Measurements from ENCODE around the gene RPSA. TPM values are rescaled to one million over a fixed set of nuclear protein-coding genes. Genes with fewer than 3 reads are reported as not detected.

RPSA gene
- total RNA-seq, 2 donors from 2014 or later: 1,584 to 1,777 TPM

- no peaks in the 10 kb centered on the region for H3K9me3 ChIP-seq (ENCODE audit: control insufficient read depth, low read length)
- H3K4me3 ChIP-seq (ENCODE audit: low read length): no peak overlapping the region
- Mint-ChIP-seq H3K36me3 (ENCODE audit: low read depth) (no peaks in the 10 kb centered on the region), H3K4me3 (no peak overlapping the region), H3K27me3 (ENCODE audit: insufficient read depth) (peaks cover 4% of the 10 kb centered on the region), H3K27ac (no peak overlapping the region), H3K9me3 (no peaks in the 10 kb centered on the region), H3K4me1 (no peaks in the 10 kb centered on the region)
- no peaks in the 10 kb centered on the region for H3K36me3 ChIP-seq (ENCODE audit: control insufficient read depth, insufficient read depth, low read length)
- no peaks in the 10 kb centered on the region for H3K27me3 ChIP-seq (ENCODE audit: control insufficient read depth, insufficient read depth, low read length, poor library complexity, severe bottlenecking)
- DNase-seq: no peak
- no peak overlapping the region for H3K27ac ChIP-seq (ENCODE audit: low read depth, low read length)
- no peak overlapping the region for H3K9ac ChIP-seq (ENCODE audit: extremely low read depth, low read length, poor library complexity, severe bottlenecking)
- TF ChIP-seq, protein P1, sequence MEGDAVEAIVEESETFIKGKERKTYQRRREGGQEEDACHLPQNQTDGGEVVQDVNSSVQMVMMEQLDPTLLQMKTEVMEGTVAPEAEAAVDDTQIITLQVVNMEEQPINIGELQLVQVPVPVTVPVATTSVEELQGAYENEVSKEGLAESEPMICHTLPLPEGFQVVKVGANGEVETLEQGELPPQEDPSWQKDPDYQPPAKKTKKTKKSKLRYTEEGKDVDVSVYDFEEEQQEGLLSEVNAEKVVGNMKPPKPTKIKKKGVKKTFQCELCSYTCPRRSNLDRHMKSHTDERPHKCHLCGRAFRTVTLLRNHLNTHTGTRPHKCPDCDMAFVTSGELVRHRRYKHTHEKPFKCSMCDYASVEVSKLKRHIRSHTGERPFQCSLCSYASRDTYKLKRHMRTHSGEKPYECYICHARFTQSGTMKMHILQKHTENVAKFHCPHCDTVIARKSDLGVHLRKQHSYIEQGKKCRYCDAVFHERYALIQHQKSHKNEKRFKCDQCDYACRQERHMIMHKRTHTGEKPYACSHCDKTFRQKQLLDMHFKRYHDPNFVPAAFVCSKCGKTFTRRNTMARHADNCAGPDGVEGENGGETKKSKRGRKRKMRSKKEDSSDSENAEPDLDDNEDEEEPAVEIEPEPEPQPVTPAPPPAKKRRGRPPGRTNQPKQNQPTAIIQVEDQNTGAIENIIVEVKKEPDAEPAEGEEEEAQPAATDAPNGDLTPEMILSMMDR (conservative IDR thresholded peaks at IDR 0.05): no peak
- 87 to 100% methylated on average over 2 to 5 of the region's 5 CpGs for WGBS, 2 experiments (ENCODE audit: insufficient coverage in 1 of 2, insufficient read length in 1 of 2)
- H3K4me1 ChIP-seq (ENCODE audit: control insufficient read depth, insufficient read depth, low read length): no peaks in the 10 kb centered on the region
Measured at GRCh38 chr3:39434574-39434973, 28.1 kb downstream of the RPSA start.

DNA sequence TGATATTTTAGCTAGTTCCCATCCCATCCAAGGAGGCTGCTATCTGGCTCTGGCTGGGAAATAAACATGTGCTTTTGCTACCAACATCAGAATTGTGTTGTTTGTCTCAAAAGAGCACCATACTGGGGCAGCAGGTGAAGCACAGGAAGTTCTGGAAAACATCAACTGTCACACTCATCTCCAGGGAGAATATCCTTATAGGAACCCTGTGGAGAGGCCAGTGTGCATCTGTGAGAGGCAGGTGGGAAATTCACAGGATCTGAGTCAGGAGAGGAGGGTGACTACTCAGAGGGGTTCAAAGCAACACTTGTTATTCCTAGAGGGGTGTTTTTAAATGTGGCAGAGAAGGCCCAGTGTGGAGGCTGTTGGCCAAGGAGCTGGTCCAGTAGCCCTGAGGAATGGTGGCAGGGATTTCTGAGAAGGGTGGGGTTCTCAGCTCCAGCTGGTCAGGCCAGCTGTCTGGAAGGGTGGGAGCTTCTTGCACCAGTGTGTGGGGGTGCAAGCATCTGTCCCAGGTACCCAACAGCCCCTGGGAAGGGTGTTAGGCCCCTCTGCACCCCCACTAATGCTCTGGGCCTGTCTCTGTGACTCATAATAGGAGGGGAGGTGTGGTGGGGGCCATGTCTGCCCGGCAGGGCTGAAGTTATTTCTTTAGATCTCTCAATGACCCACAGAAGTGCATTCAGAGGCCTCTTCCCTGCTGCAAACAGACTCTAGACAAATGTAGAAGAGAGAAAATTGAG, 28.7 kb downstream of the RPSA start:
- H3K4me1 Mint-ChIP-seq: no peaks in the 10 kb centered on the region
- no peaks in the 10 kb centered on the region for H3K9me3 Mint-ChIP-seq
- no peak overlapping the region for H3K4me3 Mint-ChIP-seq
- H3K27me3 Mint-ChIP-seq (ENCODE audit: insufficient read depth): peaks cover under 1% of the 10 kb centered on the region
- Histone ChIP-seq H3K36me3 (ENCODE audit: control insufficient read depth, insufficient read depth, low read length) (no peaks in the 10 kb centered on the region), H3K27ac (ENCODE audit: low read depth, low read length) (no peak overlapping the region), H3K4me1 (ENCODE audit: control insufficient read depth, insufficient read depth, low read length) (no peaks in the 10 kb centered on the region), H3K4me3 (ENCODE audit: low read length) (no peak overlapping the region), H3K9ac (ENCODE audit: extremely low read depth, low read length, poor library complexity, severe bottlenecking) (no peak overlapping the region), H3K9me3 (ENCODE audit: control insufficient read depth, low read length) (no peaks in the 10 kb centered on the region), H3K27me3 (ENCODE audit: control insufficient read depth, insufficient read depth, low read length, poor library complexity, severe bottlenecking) (no peaks in the 10 kb centered on the region)
- no peak for DNase-seq
- TF ChIP-seq, protein P1 (conservative IDR thresholded peaks at IDR 0.05): no peak
- 93% methylated on average over 1 of the region's 1 CpG; no CpG with 5 or more reads in 1 of the 2 experiments for WGBS, 2 experiments (ENCODE audit: insufficient coverage in 1 of 2, insufficient read length in 1 of 2)
- H3K36me3 Mint-ChIP-seq (ENCODE audit: low read depth): no peaks in the 10 kb centered on the region
- no peak overlapping the region for H3K27ac Mint-ChIP-seq

- TF ChIP-seq, protein P1 (conservative IDR thresholded peaks at IDR 0.05): no peak
- H3K4me1 ChIP-seq (ENCODE audit: control insufficient read depth, insufficient read depth, low read length): no peaks in the 10 kb centered on the region
- no peaks in the 10 kb centered on the region for H3K36me3 Mint-ChIP-seq (ENCODE audit: low read depth)
- 89 to 94% methylated on average over 3 to 4 of the region's 4 CpGs for WGBS, 2 experiments (ENCODE audit: insufficient coverage in 1 of 2, insufficient read length in 1 of 2)
- H3K27ac ChIP-seq (ENCODE audit: low read depth, low read length): no peak overlapping the region
- no peaks in the 10 kb centered on the region for H3K9me3 ChIP-seq (ENCODE audit: control insufficient read depth, low read length)
- no peak overlapping the region for H3K4me3 Mint-ChIP-seq
- no peaks in the 10 kb centered on the region for H3K4me1 Mint-ChIP-seq
- no peaks in the 10 kb centered on the region for H3K36me3 ChIP-seq (ENCODE audit: control insufficient read depth, insufficient read depth, low read length)
- H3K27me3 ChIP-seq (ENCODE audit: control insufficient read depth, insufficient read depth, low read length, poor library complexity, severe bottlenecking): no peaks in the 10 kb centered on the region
- no peak overlapping the region for H3K4me3 ChIP-seq (ENCODE audit: low read length)
- no peak overlapping the region for H3K27ac Mint-ChIP-seq
- no peaks in the 10 kb centered on the region for H3K27me3 Mint-ChIP-seq (ENCODE audit: insufficient read depth)
- H3K9ac ChIP-seq (ENCODE audit: extremely low read depth, low read length, poor library complexity, severe bottlenecking): no peak overlapping the region
- no peaks in the 10 kb centered on the region for H3K9me3 Mint-ChIP-seq
- DNase-seq: no peak
Measured at GRCh38 chr3:39438880-39439279, 32.4 kb downstream of the RPSA start.
